ENCODE measurements around the gene LARP4B. TPM values are rescaled to one million over a fixed set of nuclear protein-coding genes. Genes with fewer than 3 reads are reported as not detected.

LARP4B gene
- total RNA-seq, 2 experiments from 2014 or later: 64.8 to 143 TPM

GRCh38 chr10:818526-819220 is 112.8 kb downstream of the LARP4B start:
- ChIA-PET CTCF (ENCODE audit: unreplicated experiment) (no interaction called here), POLR2A (no interaction called here)
- Histone ChIP-seq H3K79me2 (ENCODE audit: insufficient read depth, low read depth, low read length) (no peaks in the 10 kb centered on the region), H3K4me1 (ENCODE audit: insufficient read depth, low read length, poor library complexity, severe bottlenecking) (peaks cover 13% of the 10 kb centered on the region), H2AFZ (ENCODE audit: low read length) (no peak overlapping the region), H3K9me2 (ENCODE audit: insufficient read depth, low read length) (no peaks in the 10 kb centered on the region), H3K4me2 (ENCODE audit: low read length) (no peak overlapping the region), H3K36me3 (ENCODE audit: insufficient read depth, low read length) (peaks cover 95% of the 10 kb centered on the region), H3K9me3 (ENCODE audit: low read length) (no peaks in the 10 kb centered on the region), H3K27ac (ENCODE audit: low read depth, low read length, poor library complexity, severe bottlenecking) (no peak overlapping the region), H3K4me3 (ENCODE audit: low read depth, low read length, poor library complexity, severe bottlenecking) (no peak overlapping the region), H4K20me1 (ENCODE audit: insufficient read depth, low read length) (no peaks in the 10 kb centered on the region)
- DNase-seq (ENCODE audit: low spot score): no peak
- TF ChIP-seq EZH2phosphoT487 (IDR thresholded peaks at IDR 0.05; ENCODE audit: borderline replicate concordance, low read depth, low read length) (no peak), CTCF (conservative IDR thresholded peaks at IDR 0.05; ENCODE audit: low read length) (no peak)
- BruUV-seq (replicated peaks): no TSS peak
- intact Hi-C loops (cut with micrococcal nuclease; ENCODE audit: unreplicated experiment): no loop called here

- intact Hi-C loops (cut with micrococcal nuclease; ENCODE audit: unreplicated experiment): no loop called here
- no TSS peak for BruUV-seq (replicated peaks)
- POLR2A ChIA-PET: interaction anchor here (0.9 kb wide), 1 partner anchor 10 kb away, joined by 4 read pairs; no protein-coding TSS in a partner anchor
- Histone ChIP-seq H3K79me2 (ENCODE audit: insufficient read depth, low read depth, low read length) (no peaks in the 10 kb centered on the region), H3K36me3 (ENCODE audit: insufficient read depth, low read length) (peaks cover 94% of the 10 kb centered on the region), H3K4me1 (ENCODE audit: insufficient read depth, low read length, poor library complexity, severe bottlenecking) (peaks cover 6% of the 10 kb centered on the region), H3K4me3 (ENCODE audit: low read depth, low read length, poor library complexity, severe bottlenecking) (no peak overlapping the region), H3K27ac (ENCODE audit: low read depth, low read length, poor library complexity, severe bottlenecking) (no peak overlapping the region), H3K9me2 (ENCODE audit: insufficient read depth, low read length) (no peaks in the 10 kb centered on the region), H3K4me2 (ENCODE audit: low read length) (no peak overlapping the region), H2AFZ (ENCODE audit: low read length) (no peak overlapping the region), H3K9me3 (ENCODE audit: low read length) (no peaks in the 10 kb centered on the region), H4K20me1 (ENCODE audit: insufficient read depth, low read length) (no peaks in the 10 kb centered on the region)
- TF ChIP-seq EZH2phosphoT487 (IDR thresholded peaks at IDR 0.05; ENCODE audit: borderline replicate concordance, low read depth, low read length) (no peak), CTCF (conservative IDR thresholded peaks at IDR 0.05; ENCODE audit: low read length) (no peak)
- CTCF ChIA-PET (ENCODE audit: unreplicated experiment): no interaction called here
- DNase-seq (ENCODE audit: low spot score): no peak
Measured at GRCh38 chr10:818010-818409, 113.5 kb downstream of the LARP4B start.

GRCh38 chr10:817371-817770 is 114.1 kb downstream of the LARP4B start:
- H4K20me1 ChIP-seq (ENCODE audit: insufficient read depth, low read length): no peaks in the 10 kb centered on the region
- H3K9me3 ChIP-seq (ENCODE audit: low read length): no peaks in the 10 kb centered on the region
- ChIA-PET CTCF (ENCODE audit: unreplicated experiment) (no interaction called here), POLR2A (interaction anchor here (0.6 to 0.9 kb wide), 2 partner anchors 11 to 312 kb away, joined by 3 to 4 read pairs; no protein-coding TSS in a partner anchor)
- no peaks in the 10 kb centered on the region for H3K79me2 ChIP-seq (ENCODE audit: insufficient read depth, low read depth, low read length)
- peaks cover 94% of the 10 kb centered on the region for H3K36me3 ChIP-seq (ENCODE audit: insufficient read depth, low read length)
- no peaks in the 10 kb centered on the region for H3K4me1 ChIP-seq (ENCODE audit: insufficient read depth, low read length, poor library complexity, severe bottlenecking)
- no peak overlapping the region for H2AFZ ChIP-seq (ENCODE audit: low read length)
- intact Hi-C loops (cut with micrococcal nuclease; ENCODE audit: unreplicated experiment): no loop called here
- no TSS peak for BruUV-seq (replicated peaks)
- TF ChIP-seq CTCF (conservative IDR thresholded peaks at IDR 0.05; ENCODE audit: low read length) (no peak), EZH2phosphoT487 (IDR thresholded peaks at IDR 0.05; ENCODE audit: borderline replicate concordance, low read depth, low read length) (no peak)
- H3K4me2 ChIP-seq (ENCODE audit: low read length): no peak overlapping the region
- DNase-seq (ENCODE audit: low spot score): no peak
- H3K9me2 ChIP-seq (ENCODE audit: insufficient read depth, low read length): no peaks in the 10 kb centered on the region
- no peak overlapping the region for H3K27ac ChIP-seq (ENCODE audit: low read depth, low read length, poor library complexity, severe bottlenecking)
- H3K4me3 ChIP-seq (ENCODE audit: low read depth, low read length, poor library complexity, severe bottlenecking): no peak overlapping the region

All from OCI-LY7 (cell line).